PC-3 (cell line): ENCODE measurements around the gene MRFAP1L1.

ENCODE experiments used
- EZH2 ChIP-seq: fragments of 300-600 bp; sonication (generic); IDR thresholded peaks from one replicate; pipeline ENCODE4 v1.6.1; 2017; ENCODE audit warnings: antibody characterized with exemption, mild to moderate bottlenecking, low read length; ENCODE audit not compliant: unreplicated experiment
- TF ChIP-seq, protein P1 (sequence below): fragments of 300-600 bp; sonication (generic); conservative IDR thresholded peaks from 2 replicates; pipeline ENCODE4 v1.5.1; 2017; ENCODE audit warnings: antibody characterized with exemption, low read depth, mild to moderate bottlenecking, low read length

DNA sequence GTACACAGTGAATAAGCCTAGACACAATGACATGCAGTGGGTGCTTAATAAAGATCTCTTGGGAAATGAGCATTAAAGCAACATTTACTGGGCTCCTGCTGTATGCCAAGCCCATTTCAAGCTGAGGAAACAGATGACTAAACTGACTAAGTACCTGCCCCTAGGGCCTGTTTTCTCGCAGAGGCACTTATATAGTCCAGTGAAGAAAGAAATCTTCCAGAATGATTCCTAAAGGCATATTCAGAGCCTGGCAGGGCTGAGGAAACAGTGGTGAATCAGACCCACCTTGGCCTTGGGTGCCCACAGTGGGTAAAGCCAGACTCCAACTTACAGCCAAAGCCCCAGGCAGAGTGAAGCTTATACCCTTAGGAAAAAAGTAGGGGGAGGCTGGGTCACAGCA, 38.0 kb downstream of the MRFAP1L1 start:
- TF ChIP-seq, protein P1, sequence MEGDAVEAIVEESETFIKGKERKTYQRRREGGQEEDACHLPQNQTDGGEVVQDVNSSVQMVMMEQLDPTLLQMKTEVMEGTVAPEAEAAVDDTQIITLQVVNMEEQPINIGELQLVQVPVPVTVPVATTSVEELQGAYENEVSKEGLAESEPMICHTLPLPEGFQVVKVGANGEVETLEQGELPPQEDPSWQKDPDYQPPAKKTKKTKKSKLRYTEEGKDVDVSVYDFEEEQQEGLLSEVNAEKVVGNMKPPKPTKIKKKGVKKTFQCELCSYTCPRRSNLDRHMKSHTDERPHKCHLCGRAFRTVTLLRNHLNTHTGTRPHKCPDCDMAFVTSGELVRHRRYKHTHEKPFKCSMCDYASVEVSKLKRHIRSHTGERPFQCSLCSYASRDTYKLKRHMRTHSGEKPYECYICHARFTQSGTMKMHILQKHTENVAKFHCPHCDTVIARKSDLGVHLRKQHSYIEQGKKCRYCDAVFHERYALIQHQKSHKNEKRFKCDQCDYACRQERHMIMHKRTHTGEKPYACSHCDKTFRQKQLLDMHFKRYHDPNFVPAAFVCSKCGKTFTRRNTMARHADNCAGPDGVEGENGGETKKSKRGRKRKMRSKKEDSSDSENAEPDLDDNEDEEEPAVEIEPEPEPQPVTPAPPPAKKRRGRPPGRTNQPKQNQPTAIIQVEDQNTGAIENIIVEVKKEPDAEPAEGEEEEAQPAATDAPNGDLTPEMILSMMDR = no peak
- TF ChIP-seq EZH2 = no peak
